Pancreas (tissue), 10 donors: ENCODE measurements around the gene GDF2. TPM values are rescaled to one million over a fixed set of nuclear protein-coding genes. Genes with fewer than 3 reads are reported as not detected.
A peak's percentile ranks its signal among the peaks of the same experiment; 100 is the strongest.

ENCODE experiments used
- ATAC-seq, 4 donors: fragments of 200-7000 bp; cut with Tn5 transposase; one replicate each; pipeline versions ENCODE4 v1.8.0 to v1.9.1; 2020; ENCODE audit warnings: mild to moderate bottlenecking in 4 of 4, moderate library complexity in 4 of 4
- DNase-seq, 6 donors: peaks; one replicate each; pipeline ENCODE4 v3.0.0-alpha.2; 2020
- FAIRE-seq: peaks from 2 replicates; lab custom pipeline; 2012; peaks lifted over from hg19 to GRCh38; lab: Jason Lieb, UNC
- H3K27ac ChIP-seq, 4 donors: fragments of 200-600 bp; sonication (generic); 1 replicate in 3 of 4; 2 replicates in 1 of 4; pipeline versions ENCODE4 v1.5.0 to v1.8.0; 2020
- H3K27me3 ChIP-seq, 4 donors: fragments of 200-600 bp; one replicate each; pipeline ENCODE4 v1.8.0; 2021
- H3K36me3 ChIP-seq, 3 donors: fragments of 200-600 bp; sonication (generic) in 1 of 3; one replicate each; pipeline versions ENCODE4 v1.5.0 to v1.8.0; 2020 to 2021
- H3K4me1 ChIP-seq, 3 donors: fragments of 200-600 bp; one replicate each; pipeline ENCODE4 v1.8.0; 2021
- H3K4me3 ChIP-seq, 4 donors: fragments of 200-600 bp; sonication (generic) in 2 of 4; one replicate each; pipeline versions ENCODE4 v1.5.0 to v1.8.0; 2020 to 2021
- H3K9me3 ChIP-seq, 4 donors: fragments of 200-600 bp; one replicate each; pipeline ENCODE4 v1.8.0; 2021
- WGBS, 2 donors: extraction: QIAGEN DNeasy Blood & Tissue Kit; methylation state at CpG; one replicate each; pipeline ENCODE4 v1.1.7; 2013; 5-methylcytosine and 5-hydroxymethylcytosine counted together
- intact Hi-C, 3 donors: fragments of 100-400 bp; cut with DNase I; formaldehyde crosslinking; loops; one replicate each; pipeline versions ENCODE4 v1.11.1 to v1.14.2; 2022
- polyA plus RNA-seq, 2 donors: library from polyadenylated mRNA; stranded (reverse); fragments of 200-250 nt; gene quantifications; one replicate each; pipeline ENCODE4 v1.2.3, GENCODE V29; 2013
- total RNA-seq, 6 donors: library from RNA; stranded (reverse); fragmentation: NEBNext Ultra II Directional in 4 of 6; extraction: Animal tissue kit (Norgen Biotek cat#: 25700) in 4 of 6; gene quantifications; one replicate each; pipeline versions ENCODE4 v1.2.1 to v1.2.4, GENCODE V29; 2021 to 2023
- TF ChIP-seq, protein P1 (sequence below), 4 donors: fragments of 200-600 bp; sonication (generic) in 3 of 4; IDR thresholded peaks; one replicate each; pipeline versions ENCODE4 v1.5.0 to v1.8.0; 2021; ENCODE audit warnings: antibody characterized with exemption in 4 of 4
- donor health status: healthy with polysubstance abuse.
- donor health status: DM: no; HTN: no; CAD: no; lungs with moderate emphysema.
- donor health status: DM: no; HTN: no; CAD: no.
- donor health status: control.
- donor health status: control.
- donor health status: Bipolar disorder and iron deficiency.
- donor health status: DM: yes; HTN: yes; CAD: no.
- donor health status: DM: no; HTN: no; CAD: no.
- donor health status: DM: no; HTN: no; CAD: no.
- donor health status: DM: yes; HTN: yes; CAD: no.

Gene GDF2
- total and polyA plus RNA-seq, 8 donors, result not detected

DNA sequence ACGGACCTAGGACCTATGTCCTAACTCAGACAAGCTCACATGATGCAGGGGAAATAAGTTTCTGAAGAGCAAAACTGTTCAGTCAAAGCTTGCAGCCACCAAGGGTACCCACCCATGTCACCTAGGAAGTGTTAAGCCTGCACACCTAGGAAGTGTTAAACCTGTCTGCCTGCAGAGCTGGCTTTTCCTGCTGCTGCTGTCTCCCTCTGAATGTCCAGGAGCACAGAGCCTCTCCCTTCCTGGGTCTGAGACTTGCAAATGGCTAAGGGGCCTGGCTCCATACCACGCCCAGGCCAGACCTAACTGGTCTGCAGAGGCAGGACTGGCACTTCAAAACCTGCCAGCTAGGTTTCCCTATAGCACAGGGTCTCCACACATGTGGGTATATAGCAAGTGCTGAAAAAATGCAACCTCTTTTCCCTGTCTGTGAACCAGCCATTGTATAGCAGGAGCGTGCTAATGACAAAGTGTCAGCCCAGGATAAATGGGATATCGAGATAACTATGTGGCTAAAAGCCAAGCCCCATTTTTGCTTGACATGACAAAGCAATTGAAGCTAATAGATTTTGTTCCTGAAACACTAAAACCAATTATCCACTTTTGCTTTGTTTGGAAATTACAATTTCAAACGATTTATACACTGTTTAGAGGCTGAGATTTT is 1.5 kb downstream of the GDF2 start:
- FAIRE-seq, result no peak
- Histone ChIP-seq H3K36me3 (no peaks in the 10 kb centered on the region), H3K27ac (no peak overlapping the region), H3K9me3 (no peaks in the 10 kb centered on the region), H3K27me3 (no peaks in the 10 kb centered on the region), H3K4me1 (no peaks in the 10 kb centered on the region), H3K4me3 (no peak overlapping the region)
- TF ChIP-seq, protein P1, sequence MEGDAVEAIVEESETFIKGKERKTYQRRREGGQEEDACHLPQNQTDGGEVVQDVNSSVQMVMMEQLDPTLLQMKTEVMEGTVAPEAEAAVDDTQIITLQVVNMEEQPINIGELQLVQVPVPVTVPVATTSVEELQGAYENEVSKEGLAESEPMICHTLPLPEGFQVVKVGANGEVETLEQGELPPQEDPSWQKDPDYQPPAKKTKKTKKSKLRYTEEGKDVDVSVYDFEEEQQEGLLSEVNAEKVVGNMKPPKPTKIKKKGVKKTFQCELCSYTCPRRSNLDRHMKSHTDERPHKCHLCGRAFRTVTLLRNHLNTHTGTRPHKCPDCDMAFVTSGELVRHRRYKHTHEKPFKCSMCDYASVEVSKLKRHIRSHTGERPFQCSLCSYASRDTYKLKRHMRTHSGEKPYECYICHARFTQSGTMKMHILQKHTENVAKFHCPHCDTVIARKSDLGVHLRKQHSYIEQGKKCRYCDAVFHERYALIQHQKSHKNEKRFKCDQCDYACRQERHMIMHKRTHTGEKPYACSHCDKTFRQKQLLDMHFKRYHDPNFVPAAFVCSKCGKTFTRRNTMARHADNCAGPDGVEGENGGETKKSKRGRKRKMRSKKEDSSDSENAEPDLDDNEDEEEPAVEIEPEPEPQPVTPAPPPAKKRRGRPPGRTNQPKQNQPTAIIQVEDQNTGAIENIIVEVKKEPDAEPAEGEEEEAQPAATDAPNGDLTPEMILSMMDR (IDR thresholded peaks at IDR 0.05), result no peak
- peak in 3 of 4 donors; percentile 12 to 65 (median 39) for ATAC-seq
- no peak for DNase-seq
- intact Hi-C loops, result loop anchor here in 1 of 3 donors (10.0 kb wide), 1 partner anchor 289 kb away; no protein-coding TSS in a partner anchor
- 41 to 42% methylated on average over 5 of the region's 5 CpGs for WGBS, 2 donors

DNA sequence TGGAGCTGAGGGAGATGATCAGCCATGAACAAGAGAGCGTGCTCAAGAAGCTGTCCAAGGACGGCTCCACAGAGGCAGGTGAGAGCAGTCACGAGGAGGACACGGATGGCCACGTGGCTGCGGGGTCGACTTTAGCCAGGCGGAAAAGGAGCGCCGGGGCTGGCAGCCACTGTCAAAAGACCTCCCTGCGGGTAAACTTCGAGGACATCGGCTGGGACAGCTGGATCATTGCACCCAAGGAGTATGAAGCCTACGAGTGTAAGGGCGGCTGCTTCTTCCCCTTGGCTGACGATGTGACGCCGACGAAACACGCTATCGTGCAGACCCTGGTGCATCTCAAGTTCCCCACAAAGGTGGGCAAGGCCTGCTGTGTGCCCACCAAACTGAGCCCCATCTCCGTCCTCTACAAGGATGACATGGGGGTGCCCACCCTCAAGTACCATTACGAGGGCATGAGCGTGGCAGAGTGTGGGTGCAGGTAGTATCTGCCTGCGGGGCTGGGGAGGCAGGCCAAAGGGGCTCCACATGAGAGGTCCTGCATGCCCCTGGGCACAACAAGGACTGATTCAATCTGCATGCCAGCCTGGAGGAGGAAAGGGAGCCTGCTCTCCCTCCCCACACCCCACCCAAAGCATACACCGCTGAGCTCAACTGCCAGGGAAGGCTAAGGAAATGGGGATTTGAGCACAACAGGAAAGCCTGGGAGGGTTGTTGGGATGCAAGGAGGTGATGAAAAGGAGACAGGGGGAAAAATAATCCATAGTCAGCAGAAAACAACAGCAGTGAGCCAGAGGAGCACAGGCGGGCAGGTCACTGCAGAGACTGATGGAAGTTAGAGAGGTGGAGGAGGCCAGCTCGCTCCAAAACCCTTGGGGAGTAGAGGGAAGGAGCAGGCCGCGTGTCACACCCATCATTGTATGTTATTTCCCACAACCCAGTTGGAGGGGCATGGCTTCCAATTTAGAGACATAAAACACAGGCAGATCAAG is 3.3 kb downstream of the GDF2 start:
- FAIRE-seq (no peak), DNase-seq (no peak), ATAC-seq (no peak)
- Histone ChIP-seq H3K27me3 (no peaks in the 10 kb centered on the region), H3K9me3 (no peaks in the 10 kb centered on the region), H3K36me3 (no peaks in the 10 kb centered on the region), H3K27ac (no peak overlapping the region), H3K4me3 (no peak overlapping the region), H3K4me1 (no peaks in the 10 kb centered on the region)
- WGBS, 2 donors, result 86 to 91% methylated on average over 30 of the region's 30 CpGs
- intact Hi-C loops, result loop anchor here in 1 of 3 donors (10.0 kb wide), 1 partner anchor 291 kb away; no protein-coding TSS in a partner anchor
- TF ChIP-seq, protein P1 (IDR thresholded peaks at IDR 0.05), result no peak

DNA sequence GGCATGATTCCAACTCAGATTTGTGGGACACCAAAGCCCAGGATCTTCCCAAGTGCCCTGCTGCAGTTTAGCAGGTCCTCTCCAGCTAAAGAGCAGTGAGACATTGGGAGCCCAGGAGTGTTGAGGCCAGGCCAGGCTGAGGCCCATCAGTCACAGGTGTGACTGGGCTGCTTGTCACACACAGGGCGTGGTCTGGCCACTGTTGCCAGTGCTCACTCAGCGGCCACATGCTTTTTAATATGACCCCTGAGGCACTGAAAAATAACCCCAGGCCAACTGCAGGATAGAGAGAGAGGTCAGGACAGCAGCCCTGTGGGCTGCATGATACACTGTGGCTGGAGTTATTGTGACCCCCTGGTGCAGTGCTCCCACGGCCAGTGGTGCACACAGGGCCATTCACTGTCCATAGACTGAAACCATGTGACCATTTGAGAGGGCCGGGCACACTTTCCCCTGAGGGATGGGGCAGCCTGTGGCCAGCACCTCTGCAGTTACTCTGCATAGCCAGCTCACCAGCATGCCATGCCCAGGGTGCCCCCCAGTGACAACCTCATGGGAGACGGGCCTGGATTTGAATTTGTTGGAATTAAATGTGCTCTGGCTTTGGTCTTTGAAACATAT is 4.2 kb downstream of the GDF2 start:
- no peaks in the 10 kb centered on the region for H3K27me3 ChIP-seq
- DNase-seq, result no peak
- peak in 1 of 4 donors; percentile 38 for ATAC-seq
- H3K4me3 ChIP-seq, result no peak overlapping the region
- TF ChIP-seq, protein P1 (IDR thresholded peaks at IDR 0.05), result no peak
- H3K36me3 ChIP-seq, result no peaks in the 10 kb centered on the region
- no peak for FAIRE-seq
- H3K4me1 ChIP-seq, result no peaks in the 10 kb centered on the region
- no peak overlapping the region for H3K27ac ChIP-seq
- no peaks in the 10 kb centered on the region for H3K9me3 ChIP-seq
- intact Hi-C loops, result loop anchor here in 1 of 3 donors (10.0 kb wide), 1 partner anchor 292 kb away; no protein-coding TSS in a partner anchor
- 70 to 75% methylated on average over 5 of the region's 5 CpGs for WGBS, 2 donors

DNA sequence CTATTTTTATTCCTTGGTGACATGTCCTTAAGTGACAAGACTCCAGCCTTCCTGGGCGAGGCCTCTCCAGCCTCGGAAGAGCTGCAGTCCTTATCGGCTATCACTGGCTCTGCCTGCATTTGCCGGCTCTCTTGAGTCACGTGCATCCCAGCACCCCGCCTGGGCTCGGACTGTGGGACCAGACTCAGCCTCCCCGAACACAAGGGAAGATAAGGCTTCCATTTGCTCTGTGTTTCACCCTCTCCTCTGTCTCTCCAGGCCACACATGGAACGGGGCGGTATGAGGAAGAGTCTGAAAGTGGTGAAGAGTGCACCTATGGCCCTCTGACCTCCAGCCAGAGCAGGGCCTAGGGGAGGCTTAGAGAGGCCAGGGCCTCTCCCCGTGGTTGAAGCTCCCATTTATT is 4.7 kb downstream of the GDF2 start:
- H3K27ac ChIP-seq, result no peak overlapping the region
- no peak for FAIRE-seq
- TF ChIP-seq, protein P1 (IDR thresholded peaks at IDR 0.05), result no peak
- no peak for ATAC-seq
- H3K4me1 ChIP-seq, result no peaks in the 10 kb centered on the region
- DNase-seq, result no peak
- no peaks in the 10 kb centered on the region for H3K36me3 ChIP-seq
- no peaks in the 10 kb centered on the region for H3K27me3 ChIP-seq
- H3K9me3 ChIP-seq, result no peaks in the 10 kb centered on the region
- H3K4me3 ChIP-seq, result no peak overlapping the region
- 81 to 88% methylated on average over 11 of the region's 11 CpGs for WGBS, 2 donors
- intact Hi-C loops, result loop anchor here in 1 of 3 donors (10.0 kb wide), 1 partner anchor 292 kb away; no protein-coding TSS in a partner anchor
